Measurements from ENCODE around the gene CNR2.
"Not testable (repeated sequence)": the region's sequence is repeated elsewhere in the genome, so short reads cannot be mapped to it uniquely, and the experiment has no call there.

Gene CNR2

DNA sequence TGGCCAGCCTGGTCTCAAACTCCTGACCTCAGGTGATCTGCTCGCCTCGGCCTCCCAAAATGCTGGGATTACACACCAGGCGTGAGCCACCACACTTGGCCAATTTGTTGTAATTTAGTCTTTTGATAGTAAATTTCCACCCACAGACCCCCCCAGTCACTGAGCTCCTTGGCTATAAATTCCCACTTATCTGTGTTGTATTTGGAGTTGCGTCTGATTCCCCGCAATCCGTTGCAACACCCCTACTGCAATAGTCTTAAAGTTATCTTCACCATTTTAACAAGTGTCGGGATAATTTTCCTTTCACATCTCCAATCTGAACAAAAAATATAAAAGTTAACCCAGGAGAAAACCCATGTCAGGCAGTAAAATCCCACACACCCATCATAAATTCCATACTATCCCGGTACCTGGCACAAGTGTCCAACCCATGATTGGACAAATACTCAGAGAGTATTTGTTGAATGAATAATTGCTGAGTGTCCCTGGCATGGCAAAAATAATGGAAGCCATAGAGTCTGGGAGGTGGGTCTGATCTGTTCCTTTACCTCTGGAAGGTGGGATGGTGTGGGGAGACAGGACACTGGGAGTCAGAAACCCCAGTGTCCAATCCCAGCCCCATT lies 9.3 kb upstream of the CNR2 start:
- intact Hi-C loops (cut with DNase I): no loop called here
- no peak for DNase-seq

DNA sequence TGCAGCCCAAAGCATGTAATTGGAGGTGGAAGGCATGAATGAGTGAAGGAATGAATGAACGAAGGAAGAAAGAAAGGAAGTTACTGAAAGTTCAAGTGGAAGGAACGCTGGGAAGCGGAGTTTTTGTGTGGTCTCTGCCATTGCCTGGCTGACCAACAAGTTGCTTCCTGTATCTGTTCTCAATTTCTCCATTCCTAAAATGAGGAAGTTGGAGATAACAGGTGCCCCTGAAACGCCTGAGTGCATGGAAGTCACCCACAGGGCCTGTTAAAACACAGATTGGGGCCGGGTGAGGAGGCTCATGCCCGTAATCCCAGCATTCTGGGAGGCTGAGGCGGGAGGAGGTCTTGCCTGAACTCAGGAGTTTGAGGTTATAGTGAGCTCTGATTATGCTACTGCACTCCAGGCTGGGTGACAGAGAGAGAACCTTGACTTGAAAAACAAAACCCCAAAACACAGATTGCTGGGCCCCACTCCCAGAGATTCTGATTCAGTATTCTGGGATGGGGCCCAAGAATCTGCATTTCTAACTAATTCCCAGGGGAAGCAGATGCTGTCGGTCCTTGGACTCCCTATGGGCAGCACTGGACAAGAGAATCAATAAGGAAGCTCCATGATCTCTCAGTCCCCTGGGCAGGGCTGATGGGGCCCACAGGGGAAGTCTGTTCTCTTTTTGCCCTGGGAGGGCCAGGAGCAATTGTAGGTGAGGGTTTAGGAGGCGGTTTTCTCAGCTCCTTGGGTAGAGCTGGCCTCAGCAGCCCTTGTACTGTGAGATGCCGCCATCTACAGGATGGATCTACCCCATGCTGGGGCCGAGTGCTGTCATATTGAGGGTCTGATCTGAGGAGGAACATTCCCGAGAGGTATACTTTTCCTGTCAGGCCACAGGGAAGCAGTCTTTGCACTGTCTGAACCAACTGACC lies 3.3 kb upstream of the CNR2 start:
- DNase-seq: peak in 9 of 10 donors; percentile 16 to 92 (median 34)
- intact Hi-C loops (cut with DNase I): loop anchor here (1.0 kb wide), 1 partner anchor 144 kb away; no protein-coding TSS in a partner anchor

DNA sequence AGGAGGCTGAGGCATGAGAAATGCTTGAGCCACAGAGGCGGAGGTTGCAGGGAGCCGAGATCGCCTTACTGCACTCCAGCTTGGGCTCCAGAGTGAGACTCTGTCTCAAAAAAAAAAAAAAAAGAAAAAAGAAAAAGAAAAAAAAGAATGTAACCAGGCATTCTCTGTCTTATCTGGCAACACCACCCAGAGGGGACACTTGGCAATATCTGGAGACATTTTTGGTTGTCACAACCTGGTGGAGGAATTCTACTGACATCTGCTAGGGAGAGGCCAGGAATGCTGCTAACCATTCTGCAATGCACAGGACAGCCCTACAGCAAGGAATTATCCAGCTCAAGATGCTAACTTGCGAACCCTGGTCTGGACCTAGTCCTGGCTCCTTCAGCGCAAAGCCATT lies 2.3 kb upstream of the CNR2 start:
- intact Hi-C loops (cut with DNase I): no loop called here
- no peak for DNase-seq

DNA sequence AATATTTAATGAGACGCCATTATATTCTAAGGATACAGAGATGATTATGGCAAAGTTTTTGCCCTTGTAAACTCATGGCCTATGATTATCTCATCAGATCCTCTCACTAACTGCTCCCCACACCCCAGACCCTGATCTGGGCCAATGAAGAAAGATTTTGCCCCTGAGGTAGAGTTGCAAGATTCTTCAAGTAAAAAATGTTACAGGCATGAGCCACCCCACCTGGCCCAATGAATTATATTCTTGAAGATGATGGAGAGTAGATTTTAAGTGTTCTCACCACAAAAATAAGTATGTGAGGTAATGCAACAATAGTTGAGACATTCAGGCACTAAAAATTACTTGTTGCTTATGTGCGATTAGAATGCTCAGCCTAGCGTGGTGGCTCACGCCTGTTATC lies 1.8 kb upstream of the CNR2 start:
- intact Hi-C loops (cut with DNase I): no loop called here
- no peak for DNase-seq

GRCh38 chr1:23911921-23912320 lies 1.2 kb downstream of the CNR2 start:
- intact Hi-C loops (cut with DNase I): no loop called here

DNA sequence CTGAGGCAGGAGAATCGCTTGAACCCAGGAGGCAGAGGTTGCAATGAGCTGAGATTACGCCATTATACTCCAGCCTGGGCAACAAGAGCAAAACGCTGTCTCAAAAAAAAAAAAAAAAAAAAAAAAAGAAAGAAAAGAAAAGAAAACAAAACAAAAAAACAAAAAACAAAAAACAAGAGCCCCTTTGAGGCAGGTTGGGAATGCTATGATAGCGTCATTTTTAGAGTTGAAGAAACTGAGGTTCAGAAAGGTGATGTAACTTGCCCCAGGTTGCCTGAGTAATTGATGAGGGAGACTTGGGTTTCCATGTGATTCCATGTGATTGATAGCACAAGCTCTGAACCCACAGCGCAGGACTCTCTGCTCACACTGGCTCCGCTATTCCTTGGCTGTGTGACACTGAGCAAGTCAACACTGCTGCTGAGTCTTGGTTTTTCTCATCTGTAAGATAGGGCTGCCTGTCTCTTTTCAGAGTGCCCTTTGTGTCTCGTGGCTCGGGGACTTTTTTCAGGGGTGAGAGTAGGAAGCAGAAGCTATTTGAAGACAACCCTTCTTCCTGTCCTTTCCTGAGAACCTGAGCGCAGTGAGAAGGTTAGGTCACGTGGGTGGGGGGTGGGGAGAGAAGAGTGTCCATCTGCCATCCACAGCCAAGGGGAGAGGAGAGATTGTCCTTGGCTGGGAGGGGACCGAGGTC lies 2.5 kb downstream of the CNR2 start:
- no peak for DNase-seq
- intact Hi-C loops (cut with DNase I): no loop called here

More at GRCh38 chr1:23911921-23912320, 1.2 kb downstream of the CNR2 start:
- DNase-seq: peak in 1 of 10 donors; percentile 45

GRCh38 chr1:23910144-23910543 lies 3.0 kb downstream of the CNR2 start:
- intact Hi-C loops (cut with DNase I): no loop called here
- no peak for DNase-seq

DNA sequence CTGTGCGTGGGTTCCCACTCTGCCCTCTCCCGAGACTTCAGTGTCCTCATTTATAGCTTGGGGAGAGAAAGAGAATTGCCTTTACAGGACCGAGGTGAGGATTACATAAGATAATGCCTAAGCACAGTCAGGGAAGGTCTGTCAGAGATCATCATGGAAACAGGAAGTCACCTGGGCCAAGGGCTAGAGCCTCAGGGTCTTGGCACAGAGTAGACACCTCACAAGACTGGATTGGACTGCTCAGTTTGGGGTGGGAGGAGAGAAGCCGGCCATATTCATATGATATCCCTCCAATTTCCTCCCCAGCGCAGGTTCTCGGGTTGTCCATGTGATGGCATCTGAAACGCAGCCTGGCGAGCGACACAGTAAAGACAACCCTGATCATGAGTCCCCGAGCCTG lies 3.8 kb downstream of the CNR2 start:
- intact Hi-C loops (cut with DNase I): no loop called here
- DNase-seq: peak in 1 of 10 donors; percentile 43

DNA sequence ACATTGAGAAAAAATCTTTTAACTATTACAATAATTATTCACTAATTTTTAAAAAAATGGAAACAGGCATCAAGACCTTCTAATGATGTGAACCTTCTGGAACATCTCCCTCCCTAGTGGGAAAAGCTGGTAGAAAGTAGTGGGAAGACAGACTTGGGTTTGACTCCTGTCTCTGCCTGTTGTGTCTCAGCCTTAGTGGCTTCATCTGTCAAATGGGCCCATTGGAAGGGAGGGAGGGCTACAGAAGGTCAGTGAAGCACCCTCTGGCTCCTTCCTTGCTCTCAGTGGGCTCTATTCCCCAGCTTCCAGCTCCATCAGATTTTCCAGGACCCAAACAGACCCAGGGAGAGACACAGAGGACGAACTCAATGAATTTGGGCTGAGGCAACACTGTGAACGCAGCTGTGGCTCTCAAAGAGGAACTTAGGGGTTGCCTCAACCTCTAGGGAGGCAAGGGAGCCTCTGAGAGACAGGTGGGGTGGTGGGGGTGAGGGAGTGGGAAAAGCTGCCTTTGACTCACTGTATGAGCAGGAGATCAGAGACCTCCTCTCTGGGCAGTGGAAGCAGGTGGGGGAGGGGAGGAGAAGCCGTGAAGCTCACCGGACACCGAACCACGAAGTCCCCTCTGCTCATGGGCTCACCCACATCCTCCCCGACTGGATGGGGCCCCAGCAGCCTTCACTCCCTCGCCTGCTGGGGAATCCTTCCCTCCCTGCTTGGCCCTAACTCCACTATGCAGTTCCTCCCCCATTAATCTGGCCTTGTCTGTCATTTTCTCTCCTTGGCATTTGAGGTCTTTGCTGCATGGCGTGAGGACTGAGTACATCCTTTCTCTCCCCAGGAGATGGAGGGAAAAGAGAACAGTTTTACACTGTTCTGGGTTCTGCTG lies 4.5 kb downstream of the CNR2 start:
- intact Hi-C loops (cut with DNase I): no loop called here
- DNase-seq: no peak

GRCh38 chr1:23906731-23907130 lies 6.4 kb downstream of the CNR2 start:
- intact Hi-C loops (cut with DNase I): no loop called here
- no peak for DNase-seq

DNA sequence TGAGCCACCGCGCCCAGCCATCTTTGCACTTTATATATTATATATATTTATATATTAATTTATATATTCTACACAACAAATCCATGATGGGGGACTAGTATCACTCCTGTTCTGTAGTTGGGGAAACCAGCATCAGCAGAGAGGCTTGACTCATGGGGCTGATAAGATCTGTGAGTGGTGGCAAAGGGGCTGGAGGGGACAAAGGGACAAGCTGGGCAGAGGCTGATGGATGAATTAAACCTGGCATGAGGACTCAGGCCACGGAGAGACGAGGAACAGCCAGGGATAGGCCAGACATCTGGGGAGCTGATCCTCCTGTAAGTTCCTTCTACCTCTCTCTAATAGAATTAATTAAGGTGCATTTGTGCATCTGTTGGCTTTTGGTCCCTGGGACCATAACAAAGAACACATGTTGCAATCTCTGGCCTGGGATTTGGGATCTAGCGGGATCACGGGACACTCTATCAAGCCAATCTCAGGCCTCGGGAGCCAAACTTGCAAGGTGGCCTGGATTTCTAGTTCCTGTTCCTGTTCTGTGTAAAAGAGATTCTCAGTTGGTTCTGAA lies 7.6 kb downstream of the CNR2 start:
- intact Hi-C loops (cut with DNase I): no loop called here

DNA sequence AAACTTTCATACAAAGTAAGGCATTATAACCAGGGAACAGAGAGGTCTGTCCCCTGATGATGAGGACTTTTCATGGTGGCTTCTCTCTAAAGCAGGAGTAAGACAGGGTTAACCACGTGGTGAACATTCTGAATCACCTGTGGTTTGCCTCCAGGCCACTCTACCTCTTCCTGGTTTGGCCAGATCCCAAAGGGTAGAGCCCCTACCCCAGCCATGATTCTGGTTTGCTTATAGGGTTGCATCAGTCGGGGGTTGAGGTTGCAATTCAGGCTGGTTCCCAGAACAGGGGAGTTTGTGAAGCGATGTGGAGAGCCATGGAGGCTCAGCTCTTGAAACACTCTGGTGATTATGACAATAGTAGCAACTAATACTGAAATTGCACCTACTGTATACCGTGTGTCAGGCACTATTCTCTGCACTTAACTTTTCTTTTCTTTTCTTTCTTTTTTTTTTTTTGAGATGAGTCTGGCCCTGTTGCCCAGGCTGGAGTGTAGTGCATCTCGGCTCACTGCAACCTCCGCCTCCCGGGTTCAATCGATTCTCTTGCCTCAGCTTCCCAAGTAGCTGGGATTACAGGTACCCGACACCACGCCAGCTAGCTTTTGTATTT lies 8.3 kb downstream of the CNR2 start:
- DNase-seq: peak in 1 of 10 donors; percentile 9
- intact Hi-C loops (cut with DNase I): no loop called here

More for the DNA sequence above, 7.6 kb downstream of the CNR2 start:
- DNase-seq: peak in 2 of 10 donors; percentile 2 to 9

DNA sequence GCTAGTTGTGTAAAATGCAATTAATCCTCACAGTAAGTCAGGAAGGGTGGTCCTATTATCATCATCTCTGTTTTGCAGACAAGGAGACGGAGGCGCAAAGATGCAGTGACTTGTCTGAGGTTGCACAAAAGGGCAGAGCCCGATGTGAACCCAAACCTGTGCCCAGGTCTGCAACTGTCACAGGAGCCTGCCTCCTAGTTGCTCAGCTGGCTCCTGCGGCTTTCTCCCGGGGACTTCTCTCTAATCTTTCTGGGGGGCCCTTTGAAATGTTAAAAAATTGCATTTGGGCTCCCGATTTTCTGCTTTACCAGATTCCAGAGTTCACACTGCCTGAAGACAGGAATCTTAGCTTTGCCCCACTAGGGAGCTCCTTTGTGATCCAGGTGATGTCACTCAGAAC lies 9.4 kb downstream of the CNR2 start:
- peak in 1 of 10 donors; percentile 17 for DNase-seq
- intact Hi-C loops (cut with DNase I): no loop called here

DNA sequence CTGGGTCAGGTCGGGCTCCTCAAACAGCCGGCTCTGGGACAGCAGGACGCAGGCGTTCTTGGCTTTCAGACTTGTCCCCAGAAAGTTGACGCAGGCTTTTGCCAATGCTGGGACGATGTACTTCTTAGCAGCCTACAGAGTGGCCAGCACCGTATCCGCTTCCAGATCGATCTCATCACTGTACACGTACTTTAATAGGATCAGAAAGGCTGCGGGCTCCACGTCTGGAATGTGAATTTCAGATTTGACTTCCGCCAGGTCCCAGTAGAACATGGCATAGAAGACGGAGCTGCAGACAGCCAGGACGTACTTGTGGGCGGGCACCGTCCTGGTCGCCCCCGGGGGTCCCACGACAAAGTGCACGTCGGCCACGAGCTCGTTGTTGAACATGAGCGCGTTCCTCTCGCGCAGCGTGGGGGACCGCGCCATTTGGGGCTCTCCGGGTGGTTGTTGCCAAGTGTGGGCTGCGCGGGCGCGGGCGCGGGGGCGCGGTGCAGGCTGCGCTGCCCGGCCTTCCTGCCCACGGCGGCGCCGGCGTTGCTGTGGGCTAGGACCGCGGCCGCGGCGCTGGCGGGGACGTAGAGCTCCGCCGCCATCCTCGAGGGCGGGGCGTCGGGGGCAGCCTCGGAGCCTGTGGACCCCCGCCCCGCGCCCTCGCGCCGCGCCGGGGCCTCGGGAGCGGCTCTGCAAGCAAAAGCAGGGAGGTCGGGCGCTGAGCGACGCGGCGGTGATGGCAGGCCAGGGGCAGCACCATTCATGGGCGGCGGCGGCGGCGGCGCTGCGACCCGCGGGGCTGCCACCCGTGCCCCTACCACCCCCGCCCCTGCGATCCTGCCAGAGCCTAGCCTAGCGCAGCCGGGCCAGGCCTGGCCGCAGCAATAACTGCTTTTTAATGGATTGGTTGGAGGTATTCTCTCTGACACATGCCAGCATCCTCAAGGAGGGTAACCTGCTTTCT lies 10.6 kb downstream of the CNR2 start:
- peak in 2 of 10 donors; percentile 78 to 81 for DNase-seq
- intact Hi-C loops (cut with DNase I): no loop called here

DNA sequence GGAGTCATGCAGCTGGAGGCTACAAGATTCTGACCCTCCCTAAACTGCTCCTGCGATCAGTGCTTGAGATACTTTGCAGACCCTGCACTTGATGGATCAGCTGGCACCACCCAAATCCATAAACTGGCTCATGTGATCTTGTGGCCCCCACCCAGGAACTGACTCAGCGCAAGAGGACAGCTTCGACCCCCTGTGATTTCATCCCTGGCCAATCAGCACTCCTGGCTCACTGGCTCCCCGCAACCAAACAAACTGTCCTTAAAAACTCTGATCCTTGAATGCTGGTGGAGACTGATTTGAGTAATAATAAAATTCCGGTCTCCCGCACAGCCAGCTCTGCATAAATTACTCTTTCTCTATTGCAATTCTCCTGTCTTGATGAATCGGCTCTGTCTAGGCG lies 13.1 kb downstream of the CNR2 start:
- intact Hi-C loops (cut with DNase I); DNase-seq: not testable (repeated sequence)

- intact Hi-C loops (cut with DNase I): no loop called here
- no peak for DNase-seq
Observed at GRCh38 chr1:23899070-23899469, 14.1 kb downstream of the CNR2 start.

GRCh38 chr1:23897083-23897482 lies 16.1 kb downstream of the CNR2 start:
- intact Hi-C loops (cut with DNase I): no loop called here
- DNase-seq: no peak

DNA sequence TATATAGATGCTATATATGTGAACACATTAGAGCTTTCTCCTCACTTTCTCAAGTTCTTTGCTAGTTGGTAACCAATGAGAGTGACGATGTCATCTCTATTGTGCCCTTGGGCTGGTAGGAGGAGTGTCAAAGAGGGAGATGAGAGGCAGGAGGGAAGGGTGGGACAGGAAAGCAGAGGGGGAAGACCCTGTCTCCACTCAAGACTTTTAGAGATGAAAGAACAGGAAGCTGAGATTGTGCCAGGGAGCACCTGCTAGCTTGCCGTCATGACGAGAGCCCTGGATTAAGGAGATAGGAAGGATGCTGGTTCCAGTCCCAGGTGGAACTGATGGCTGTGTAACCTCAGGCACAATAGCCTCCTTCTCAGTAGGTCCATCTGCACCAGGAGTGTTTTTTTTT lies 16.7 kb downstream of the CNR2 start:
- DNase-seq: no peak
- intact Hi-C loops (cut with DNase I): no loop called here

All from posterior cingulate gyrus (tissue), 11 donors.